ENCODE results near the gene ADRA1B.
"Not testable (repeated sequence)": the region's sequence is repeated elsewhere in the genome, so short reads cannot be mapped to it uniquely, and the experiment has no call there.

Gene ADRA1B

DNA sequence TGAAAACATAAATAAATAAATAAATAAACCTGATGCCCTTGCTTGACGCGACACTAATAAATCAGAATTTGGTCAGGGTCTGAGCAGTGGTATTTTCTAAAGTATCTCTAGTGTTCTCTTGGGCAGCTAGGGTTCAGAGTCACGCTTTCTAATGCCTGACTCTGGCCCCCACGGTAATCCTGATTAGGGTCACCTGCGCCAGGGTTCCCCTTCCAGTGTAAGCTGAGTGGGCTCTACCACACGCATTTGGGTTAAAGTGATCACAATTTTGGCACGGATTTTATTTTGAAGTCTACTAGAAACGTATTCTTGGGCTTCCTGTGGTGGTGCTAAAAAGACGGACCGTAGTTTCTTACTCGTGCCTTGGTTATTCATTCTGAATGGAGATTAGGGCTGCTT lies 93.3 kb downstream of the ADRA1B start:
- DNase-seq (ENCODE audit: extremely low read depth in 1 of 2, low read depth in 1 of 2): no peak

DNA sequence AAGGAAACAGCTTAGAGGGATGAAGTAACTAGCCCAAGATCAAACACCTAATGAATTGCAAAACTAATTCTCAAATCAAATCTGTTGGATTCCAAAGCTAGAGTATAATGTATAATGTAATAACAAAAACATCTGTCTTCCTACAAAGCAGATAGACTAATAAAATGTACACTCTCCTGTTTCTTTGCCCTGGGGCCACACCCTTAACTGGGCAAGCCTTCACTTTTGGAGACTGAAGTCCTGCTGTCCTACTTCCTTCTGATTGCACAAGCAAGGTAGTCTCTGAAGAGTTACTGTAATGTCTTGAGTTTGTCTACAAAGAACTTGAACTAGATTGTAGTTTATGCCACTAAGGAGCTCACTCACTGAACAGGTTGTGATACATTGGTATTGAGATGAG lies 95.2 kb downstream of the ADRA1B start:
- DNase-seq (ENCODE audit: extremely low read depth in 1 of 2, low read depth in 1 of 2): no peak

DNA sequence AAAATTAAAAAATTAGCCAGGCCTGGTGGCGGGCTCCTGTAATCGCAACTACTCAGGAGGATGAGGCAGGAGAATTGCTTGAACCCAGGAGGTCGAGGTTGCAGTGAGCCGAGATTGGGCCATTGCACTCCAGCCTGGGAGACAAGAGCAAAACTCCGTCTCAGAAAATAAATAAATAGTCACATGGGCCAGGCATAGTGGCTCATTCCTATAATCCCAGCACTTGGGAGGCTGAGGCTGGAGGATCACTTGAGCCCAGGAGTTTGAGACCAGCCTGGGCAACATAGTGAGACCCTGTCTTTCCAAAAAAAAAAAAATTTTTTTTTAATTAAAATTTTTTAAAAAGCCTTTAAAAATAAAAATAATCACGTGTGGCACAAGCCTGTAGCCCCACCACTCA lies 97.9 kb downstream of the ADRA1B start:
- DNase-seq (ENCODE audit: extremely low read depth in 1 of 2, low read depth in 1 of 2): not testable (repeated sequence)

DNA sequence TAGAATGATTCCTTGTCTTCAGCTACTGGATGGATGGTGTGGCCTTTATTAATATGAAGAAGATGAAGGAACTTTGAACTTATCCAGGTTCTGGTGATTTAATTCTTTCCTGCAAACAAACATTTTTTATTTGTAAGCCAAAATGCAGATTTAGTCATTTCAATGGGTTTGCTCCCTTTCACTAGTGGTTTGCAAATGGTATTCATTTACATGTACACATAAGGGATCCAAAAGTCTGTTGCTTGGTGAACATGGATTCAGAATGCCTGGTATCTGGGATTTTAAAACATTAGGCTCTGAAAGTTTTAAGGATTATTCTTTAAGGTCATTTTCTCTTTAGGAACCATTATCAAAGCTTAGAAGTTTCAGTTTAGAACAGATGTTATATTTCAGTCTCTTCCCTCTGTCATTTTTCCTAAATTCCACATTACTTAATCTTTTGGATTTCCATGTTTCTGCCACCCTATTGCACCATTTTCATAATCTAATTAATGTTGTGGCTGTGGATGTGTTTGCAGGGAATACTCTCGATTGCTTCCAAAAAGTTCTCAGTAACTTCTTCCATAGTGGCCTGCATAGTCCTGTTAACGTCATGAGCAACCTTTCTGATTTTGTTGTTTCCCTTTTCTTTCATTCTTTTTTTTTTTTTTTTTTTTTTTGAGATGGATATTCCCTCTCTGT lies 102.8 kb downstream of the ADRA1B start:
- no peak for DNase-seq (ENCODE audit: extremely low read depth in 1 of 2, low read depth in 1 of 2)

DNA sequence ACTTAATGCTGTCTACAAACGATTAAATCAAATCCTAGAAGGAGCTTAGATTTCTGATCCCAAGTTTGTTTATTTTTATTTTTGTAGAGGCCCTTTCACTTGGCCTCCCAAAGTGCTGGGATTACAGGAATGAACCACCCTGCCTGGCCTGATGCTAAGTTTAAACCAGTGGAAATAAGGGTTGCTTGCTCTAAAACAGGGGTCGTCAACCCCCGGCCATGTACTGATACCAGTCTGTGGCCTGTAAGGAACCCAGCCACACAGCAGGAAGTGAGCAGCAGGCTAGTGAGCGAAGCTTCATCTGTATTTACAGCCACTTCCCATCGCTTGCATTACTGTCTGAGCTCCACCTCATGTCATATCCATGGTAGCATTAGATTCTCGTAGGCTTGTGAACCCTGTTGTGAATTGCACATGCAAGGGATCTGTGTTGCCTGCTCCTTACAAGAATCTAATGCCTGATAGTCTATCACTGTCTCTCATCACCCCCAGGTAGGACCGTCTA lies 104.0 kb downstream of the ADRA1B start:
- no peak for DNase-seq (ENCODE audit: extremely low read depth in 1 of 2, low read depth in 1 of 2)

DNA sequence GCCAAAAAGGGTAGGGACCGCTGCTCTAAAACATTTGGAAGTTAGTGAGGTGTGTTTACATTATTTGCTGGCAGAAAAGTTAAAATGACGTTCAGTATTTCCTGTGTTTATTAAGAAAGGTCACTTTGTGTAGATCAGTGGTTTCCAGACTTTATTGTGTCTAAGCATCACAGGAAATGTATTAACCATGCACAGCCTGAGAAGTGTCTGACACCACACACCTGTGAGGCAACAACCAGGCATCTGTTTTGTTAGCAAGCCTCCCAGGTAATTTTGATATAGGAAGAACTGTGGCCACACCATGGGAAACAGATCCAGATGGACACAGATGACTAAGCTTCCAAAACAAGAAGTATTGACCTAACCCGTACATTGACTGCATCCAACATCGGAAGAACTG lies 104.7 kb downstream of the ADRA1B start:
- no peak for DNase-seq (ENCODE audit: extremely low read depth in 1 of 2, low read depth in 1 of 2)

DNA sequence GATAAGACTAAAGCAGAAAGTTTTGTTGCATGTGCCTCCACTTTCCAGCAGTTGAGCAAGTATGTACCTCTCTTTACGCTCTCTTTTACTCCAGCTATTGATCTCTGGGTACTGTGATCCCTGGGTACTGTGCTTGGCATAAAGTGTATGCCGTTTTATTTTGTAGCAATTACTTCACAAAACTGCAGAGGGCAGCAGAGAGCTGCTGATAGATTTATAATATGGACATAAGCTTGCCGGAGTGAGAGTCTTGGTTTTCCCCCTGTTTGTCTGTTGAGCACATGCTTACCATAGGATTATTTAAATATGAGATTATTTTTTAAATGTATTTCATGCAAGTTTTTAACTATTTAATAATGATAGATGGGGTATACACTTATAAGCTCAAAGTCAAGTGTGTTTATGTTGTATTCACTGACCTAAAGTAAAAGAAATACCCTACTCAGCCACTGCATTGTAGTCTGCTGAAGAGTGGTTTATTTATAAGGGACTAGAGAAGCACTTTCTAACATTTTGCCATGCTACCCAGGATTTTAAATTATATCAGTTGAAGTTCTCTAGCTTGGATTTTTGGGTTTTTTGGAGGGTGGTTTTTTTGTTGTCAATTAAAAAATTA lies 105.7 kb downstream of the ADRA1B start:
- DNase-seq (ENCODE audit: extremely low read depth in 1 of 2, low read depth in 1 of 2): peak in 1 of 2 donors; percentile 12
